Karpas-422 (cell line): ENCODE data around the gene ETFRF1. TPM values are rescaled to one million over a fixed set of nuclear protein-coding genes. Genes with fewer than 3 reads are reported as not detected.

Source experiments
- DNase-seq: peaks from one replicate; pipeline ENCODE4 v3.0.0-alpha.2; 2015
- H2AFZ ChIP-seq: fragments of 200-600 bp; sonication (generic); 2 replicates; pipeline ENCODE4 v1.6.1; 2014; ENCODE audit warnings: antibody characterized with exemption, low read length, mixed read lengths
- H3K27ac ChIP-seq: fragments of 200-600 bp; sonication (generic); 2 replicates; pipeline ENCODE4 v1.5.1; 2014; ENCODE audit warnings: mild to moderate bottlenecking, low read length, moderate library complexity
- H3K27me3 ChIP-seq: fragments of 200-600 bp; sonication (generic); 2 replicates; pipeline ENCODE4 v1.6.1; 2014; ENCODE audit warnings: low read length, mixed read lengths
- H3K36me3 ChIP-seq: fragments of 200-600 bp; sonication (generic); 2 replicates; pipeline ENCODE4 v1.6.1; 2014; ENCODE audit warnings: low read length, mixed read lengths; ENCODE audit not compliant: insufficient read depth
- H3K4me1 ChIP-seq: fragments of 200-600 bp; sonication (generic); 2 replicates; pipeline ENCODE4 v1.6.1; 2014; ENCODE audit warnings: mild to moderate bottlenecking, low read length, mixed read lengths
- H3K4me2 ChIP-seq: fragments of 200-600 bp; sonication (generic); 2 replicates; pipeline ENCODE4 v1.6.1; 2014; ENCODE audit warnings: low read length, low read depth, mild to moderate bottlenecking; ENCODE audit not compliant: poor library complexity, severe bottlenecking
- H3K4me3 ChIP-seq: fragments of 200-600 bp; sonication (generic); 2 replicates; pipeline ENCODE4 v1.5.1; 2014; ENCODE audit warnings: mild to moderate bottlenecking, antibody characterized with exemption, low read length, mixed read lengths
- H3K79me2 ChIP-seq: fragments of 200-600 bp; sonication (generic); 2 replicates; pipeline ENCODE4 v1.6.1; 2014; ENCODE audit warnings: mild to moderate bottlenecking, low read length, mixed read lengths
- H3K9ac ChIP-seq: fragments of 200-600 bp; sonication (generic); 2 replicates; pipeline ENCODE4 v1.6.0; 2014; ENCODE audit warnings: low read length
- H3K9me2 ChIP-seq: fragments of 200-600 bp; sonication (generic), shearing (Covaris generic); replicated peaks from 2 replicates; pipeline ENCODE4 v1.6.0; 2014; ENCODE audit warnings: mild to moderate bottlenecking, low read length, moderate library complexity; ENCODE audit not compliant: insufficient read depth
- H3K9me3 ChIP-seq: fragments of 300-700, 200-600 bp; sonication (generic); 2 replicates; pipeline ENCODE4 v1.6.1; 2014; ENCODE audit warnings: low read length, mixed read lengths
- H4K20me1 ChIP-seq: fragments of 200-600 bp; sonication (generic); 2 replicates; pipeline ENCODE4 v1.6.1; 2014; ENCODE audit warnings: mild to moderate bottlenecking, antibody characterized with exemption, low read length, low read depth; ENCODE audit not compliant: insufficient read depth
- total RNA-seq: library from RNA; depleted of rRNA; stranded (reverse); fragments of >200 nt; shearing (Covaris generic); gene quantifications from 2 replicates; pipeline ENCODE4 v1.2.3, GENCODE V29; 2014; ENCODE audit warnings: low replicate concordance

The ETFRF1 gene
- total RNA-seq, 1 experiment from 2014 or later, result 18.3 TPM

DNA sequence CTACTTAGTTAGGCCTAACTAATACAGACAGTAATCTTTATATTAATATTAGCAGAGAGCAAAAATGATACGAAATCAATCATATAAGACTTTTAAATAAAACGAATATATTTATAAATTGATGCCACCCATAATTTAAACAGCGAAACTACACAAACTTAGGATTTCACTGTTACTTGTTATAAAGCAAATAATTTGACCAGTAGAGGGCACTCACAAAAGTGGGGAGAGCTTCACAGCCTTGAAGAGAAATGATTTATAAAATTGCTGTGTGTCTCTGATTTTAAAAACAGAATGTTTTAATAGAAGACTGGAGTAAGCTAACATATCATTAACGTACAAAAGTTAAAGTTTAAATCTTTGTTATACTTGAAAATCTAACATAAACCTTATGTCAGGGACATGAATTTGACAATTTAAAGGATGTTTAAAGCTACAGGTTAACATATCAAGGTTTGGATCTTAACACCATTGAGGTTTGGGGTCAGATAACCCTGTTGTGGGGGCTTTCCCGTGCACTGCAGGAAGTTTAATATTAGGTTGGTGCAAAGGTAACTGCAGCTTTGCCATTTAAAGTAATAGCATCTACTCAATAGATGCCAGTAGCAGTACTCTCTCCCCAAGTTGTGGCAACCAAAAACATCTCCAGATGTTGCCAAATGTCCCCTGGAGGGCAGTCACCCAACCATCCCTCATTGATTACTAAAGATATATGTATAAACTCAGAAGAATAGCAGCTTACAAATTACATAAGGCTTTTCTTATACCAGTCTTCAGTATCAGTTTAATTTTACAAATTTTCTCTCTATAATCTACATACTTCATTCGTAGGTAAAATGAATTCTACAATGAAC is 46.4 kb downstream of the ETFRF1 start:
- peak overlapping the region; percentile 43 for H3K4me2 ChIP-seq
- no peaks in the 10 kb centered on the region for H3K9me2 ChIP-seq
- peak; percentile 85 for DNase-seq
- H2AFZ ChIP-seq, result no peak overlapping the region
- no peak overlapping the region for H3K9ac ChIP-seq
- peaks cover 48% of the 10 kb centered on the region for H3K36me3 ChIP-seq
- H3K79me2 ChIP-seq, result peaks cover 92% of the 10 kb centered on the region
- H4K20me1 ChIP-seq, result no peaks in the 10 kb centered on the region
- H3K4me1 ChIP-seq, result peaks cover 43% of the 10 kb centered on the region
- no peaks in the 10 kb centered on the region for H3K27me3 ChIP-seq
- peak overlapping the region; percentile 54 for H3K27ac ChIP-seq
- H3K9me3 ChIP-seq, result no peaks in the 10 kb centered on the region
- no peak overlapping the region for H3K4me3 ChIP-seq

- Histone ChIP-seq H3K4me1 (peaks cover 52% of the 10 kb centered on the region), H3K9me2 (no peaks in the 10 kb centered on the region), H2AFZ (no peak overlapping the region), H3K27ac (no peak overlapping the region), H3K9me3 (no peaks in the 10 kb centered on the region), H3K9ac (no peak overlapping the region), H4K20me1 (no peaks in the 10 kb centered on the region), H3K4me3 (no peak overlapping the region), H3K79me2 (peaks cover 91% of the 10 kb centered on the region), H3K36me3 (peaks cover 45% of the 10 kb centered on the region), H3K4me2 (no peak overlapping the region), H3K27me3 (no peaks in the 10 kb centered on the region)
- DNase-seq, result no peak
These were observed 48.1 kb downstream of the ETFRF1 start for GRCh38 chr12:25242981-25243679.

DNA sequence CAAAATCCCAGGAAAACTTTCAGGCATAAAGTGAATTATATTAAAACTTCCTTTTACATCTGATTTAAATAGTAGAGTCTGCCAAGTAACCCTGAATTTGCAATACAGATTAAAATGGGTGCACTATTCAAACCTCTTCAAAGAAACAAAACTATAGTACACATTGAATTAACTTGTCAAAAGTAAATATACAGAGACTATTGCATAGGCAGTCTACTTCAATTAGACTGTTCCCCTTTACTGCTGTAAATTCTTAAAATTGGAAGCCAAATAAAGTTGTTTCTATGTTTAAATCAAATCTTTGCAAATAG is 48.6 kb downstream of the ETFRF1 start:
- no peak for DNase-seq
- no peaks in the 10 kb centered on the region for H3K9me2 ChIP-seq
- no peak overlapping the region for H3K4me2 ChIP-seq
- H3K4me1 ChIP-seq, result peaks cover 57% of the 10 kb centered on the region
- H4K20me1 ChIP-seq, result no peaks in the 10 kb centered on the region
- peaks cover 91% of the 10 kb centered on the region for H3K79me2 ChIP-seq
- no peak overlapping the region for H3K4me3 ChIP-seq
- H2AFZ ChIP-seq, result no peak overlapping the region
- no peak overlapping the region for H3K9ac ChIP-seq
- H3K36me3 ChIP-seq, result peaks cover 42% of the 10 kb centered on the region
- no peaks in the 10 kb centered on the region for H3K27me3 ChIP-seq
- no peak overlapping the region for H3K27ac ChIP-seq
- no peaks in the 10 kb centered on the region for H3K9me3 ChIP-seq

DNA sequence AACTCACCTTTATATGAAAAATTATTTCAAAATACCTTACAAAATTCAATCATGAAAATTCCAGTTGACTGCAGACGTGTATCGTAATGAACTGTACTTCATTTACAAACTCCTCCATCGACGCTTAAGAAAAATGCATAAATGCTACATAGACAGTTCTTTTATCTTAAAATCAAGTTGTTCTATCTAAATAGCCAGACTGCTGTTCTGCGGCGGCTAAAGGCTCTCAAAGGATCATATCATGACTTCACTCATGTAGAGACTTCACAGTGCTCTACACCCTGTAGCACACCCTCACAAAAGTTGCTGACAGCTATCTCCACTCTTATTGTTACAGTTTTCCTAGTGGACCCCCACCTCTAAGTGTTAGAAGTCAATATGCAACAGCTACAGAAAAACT is 50.5 kb downstream of the ETFRF1 start:
- H2AFZ ChIP-seq, result no peak overlapping the region
- H3K27me3 ChIP-seq, result no peaks in the 10 kb centered on the region
- peaks cover 69% of the 10 kb centered on the region for H3K4me1 ChIP-seq
- no peaks in the 10 kb centered on the region for H3K9me2 ChIP-seq
- peaks cover 28% of the 10 kb centered on the region for H3K36me3 ChIP-seq
- H3K79me2 ChIP-seq, result peaks cover 90% of the 10 kb centered on the region
- H3K9ac ChIP-seq, result no peak overlapping the region
- no peak overlapping the region for H3K27ac ChIP-seq
- DNase-seq, result no peak
- H3K9me3 ChIP-seq, result no peaks in the 10 kb centered on the region
- H3K4me3 ChIP-seq, result no peak overlapping the region
- H3K4me2 ChIP-seq, result no peak overlapping the region
- no peaks in the 10 kb centered on the region for H4K20me1 ChIP-seq

GRCh38 chr12:25248137-25248536 is 53.1 kb downstream of the ETFRF1 start:
- Histone ChIP-seq H3K27me3 (no peaks in the 10 kb centered on the region), H3K27ac (no peak overlapping the region), H4K20me1 (no peaks in the 10 kb centered on the region), H3K4me1 (peaks cover 61% of the 10 kb centered on the region), H3K36me3 (peaks cover 25% of the 10 kb centered on the region), H3K4me2 (peak overlapping the region; percentile 95), H3K9me2 (no peaks in the 10 kb centered on the region), H3K9me3 (no peaks in the 10 kb centered on the region), H3K4me3 (no peak overlapping the region), H3K9ac (no peak overlapping the region), H3K79me2 (peaks cover 70% of the 10 kb centered on the region), H2AFZ (no peak overlapping the region)
- DNase-seq, result no peak

- no peak overlapping the region for H2AFZ ChIP-seq
- H3K27ac ChIP-seq, result no peak overlapping the region
- H3K9me2 ChIP-seq, result no peaks in the 10 kb centered on the region
- no peaks in the 10 kb centered on the region for H3K27me3 ChIP-seq
- H3K4me1 ChIP-seq, result peaks cover 61% of the 10 kb centered on the region
- peak overlapping the region; percentile 95 for H3K4me2 ChIP-seq
- H3K9ac ChIP-seq, result no peak overlapping the region
- no peaks in the 10 kb centered on the region for H3K9me3 ChIP-seq
- DNase-seq, result no peak
- H4K20me1 ChIP-seq, result no peaks in the 10 kb centered on the region
- H3K36me3 ChIP-seq, result peaks cover 19% of the 10 kb centered on the region
- peaks cover 64% of the 10 kb centered on the region for H3K79me2 ChIP-seq
- no peak overlapping the region for H3K4me3 ChIP-seq
These were observed 53.7 kb downstream of the ETFRF1 start for GRCh38 chr12:25248732-25249131.

DNA sequence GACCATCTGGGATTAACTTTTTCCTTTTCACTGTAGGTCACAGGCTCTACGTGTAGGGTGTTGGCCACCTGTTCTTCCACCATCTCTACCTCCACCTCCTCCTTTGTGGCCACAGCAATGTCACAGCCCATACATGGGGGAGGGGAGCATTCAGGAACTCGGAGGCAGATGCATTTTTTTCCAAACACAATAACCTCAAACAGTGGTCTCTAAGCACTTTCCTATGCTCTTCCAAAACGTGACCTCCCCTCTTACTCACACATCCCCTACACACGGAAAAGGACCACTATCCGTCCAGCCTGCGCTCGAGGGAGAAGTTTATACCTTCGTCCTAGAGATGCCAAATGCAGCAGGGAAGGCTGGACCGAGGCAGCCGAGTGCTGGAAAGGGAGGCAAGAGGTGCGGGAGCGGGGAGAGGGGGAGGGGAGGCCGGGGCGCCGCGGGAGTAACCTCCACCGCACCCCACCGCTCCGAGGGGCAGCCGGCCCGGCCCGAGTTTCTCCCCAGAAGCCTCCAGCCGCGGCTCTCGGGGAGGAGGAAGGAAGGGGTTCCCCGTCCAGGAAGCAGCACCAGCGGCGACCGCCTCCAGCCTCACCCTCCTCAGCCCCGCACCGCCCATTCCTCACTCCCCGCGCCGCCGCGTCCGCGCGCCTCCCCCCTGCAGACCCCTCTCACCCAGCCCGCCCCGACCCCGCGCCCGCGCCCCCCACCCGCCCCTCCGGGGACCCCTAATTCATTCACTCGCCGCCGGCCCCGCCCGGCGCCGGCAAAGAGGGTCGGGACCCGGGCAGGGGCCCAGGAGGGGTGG is 55.1 kb downstream of the ETFRF1 start:
- Histone ChIP-seq H2AFZ (no peak overlapping the region), H4K20me1 (no peaks in the 10 kb centered on the region), H3K4me3 (peak overlapping the region; percentile 90), H3K36me3 (peaks cover 8% of the 10 kb centered on the region), H3K4me2 (peak overlapping the region; percentile 95), H3K27ac (peak overlapping the region; percentile 58), H3K9ac (peak overlapping the region; percentile 91), H3K9me2 (no peaks in the 10 kb centered on the region), H3K79me2 (peaks cover 50% of the 10 kb centered on the region), H3K27me3 (no peaks in the 10 kb centered on the region), H3K9me3 (no peaks in the 10 kb centered on the region), H3K4me1 (peaks cover 58% of the 10 kb centered on the region)
- DNase-seq, result peak; percentile 72
